ENCODE measurements around the gene VPS9D1.
"Not testable (repeated sequence)": the region's sequence is repeated elsewhere in the genome, so short reads cannot be mapped to it uniquely, and the experiment has no call there.

DNA sequence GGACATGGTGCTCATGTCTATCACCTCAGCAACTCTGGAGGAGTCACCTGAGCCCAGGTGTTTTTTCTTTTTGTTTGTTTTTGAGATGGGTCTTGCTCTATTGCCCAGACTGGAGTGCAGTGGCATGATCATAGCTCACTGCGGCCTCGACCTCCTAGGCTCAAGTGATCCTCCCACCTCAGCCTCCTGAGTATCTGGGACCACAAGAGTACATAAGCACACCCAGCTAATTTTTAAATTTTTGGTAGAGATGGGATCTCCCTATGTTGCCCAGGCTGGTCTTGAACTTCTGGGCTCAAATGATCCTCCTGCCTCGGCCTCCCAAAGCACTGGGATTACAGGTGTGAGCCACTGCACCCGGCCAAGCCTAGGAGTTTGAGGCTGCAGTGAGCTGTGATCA lies 31.1 kb downstream of the VPS9D1 start:
- TF ChIP-seq, protein P1, sequence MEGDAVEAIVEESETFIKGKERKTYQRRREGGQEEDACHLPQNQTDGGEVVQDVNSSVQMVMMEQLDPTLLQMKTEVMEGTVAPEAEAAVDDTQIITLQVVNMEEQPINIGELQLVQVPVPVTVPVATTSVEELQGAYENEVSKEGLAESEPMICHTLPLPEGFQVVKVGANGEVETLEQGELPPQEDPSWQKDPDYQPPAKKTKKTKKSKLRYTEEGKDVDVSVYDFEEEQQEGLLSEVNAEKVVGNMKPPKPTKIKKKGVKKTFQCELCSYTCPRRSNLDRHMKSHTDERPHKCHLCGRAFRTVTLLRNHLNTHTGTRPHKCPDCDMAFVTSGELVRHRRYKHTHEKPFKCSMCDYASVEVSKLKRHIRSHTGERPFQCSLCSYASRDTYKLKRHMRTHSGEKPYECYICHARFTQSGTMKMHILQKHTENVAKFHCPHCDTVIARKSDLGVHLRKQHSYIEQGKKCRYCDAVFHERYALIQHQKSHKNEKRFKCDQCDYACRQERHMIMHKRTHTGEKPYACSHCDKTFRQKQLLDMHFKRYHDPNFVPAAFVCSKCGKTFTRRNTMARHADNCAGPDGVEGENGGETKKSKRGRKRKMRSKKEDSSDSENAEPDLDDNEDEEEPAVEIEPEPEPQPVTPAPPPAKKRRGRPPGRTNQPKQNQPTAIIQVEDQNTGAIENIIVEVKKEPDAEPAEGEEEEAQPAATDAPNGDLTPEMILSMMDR (IDR thresholded peaks at IDR 0.05): not testable (repeated sequence)
- not testable (repeated sequence) for TF ChIP-seq POLR2A (IDR thresholded peaks at IDR 0.05)
